Mesenchymal stem cell (in vitro differentiated cells and primary cell): ENCODE data around the gene USP47.

Experiments
- DNase-seq: peaks from one replicate; pipeline ENCODE4 v3.0.0-alpha.2; 2013
- H2AFZ ChIP-seq: one replicate; pipeline ENCODE4 v1.6.1; 2013; ENCODE audit warnings: low read depth, mild to moderate bottlenecking, control low read depth, inconsistent platforms, low read length, moderate library complexity
- H2AK5ac ChIP-seq: 2 replicates; pipeline ENCODE4 v1.6.1; 2013; ENCODE audit warnings: low read length, moderate library complexity, mild to moderate bottlenecking, inconsistent platforms; ENCODE audit not compliant: severe bottlenecking
- H2BK120ac ChIP-seq: one replicate; pipeline ENCODE4 v1.6.1; 2013; ENCODE audit warnings: low read depth, mild to moderate bottlenecking, inconsistent platforms, low read length, moderate library complexity
- H2BK12ac ChIP-seq, 2 experiments: one replicate each; pipeline ENCODE4 v1.6.1; 2013; ENCODE audit warnings: inconsistent platforms in 2 of 2, low read length in 2 of 2, mild to moderate bottlenecking in 2 of 2, moderate library complexity in 2 of 2, control low read depth in 1 of 2
- H2BK15ac ChIP-seq: one replicate; pipeline ENCODE4 v1.6.1; 2013; ENCODE audit warnings: mild to moderate bottlenecking, low read depth, inconsistent platforms; ENCODE audit not compliant: poor library complexity, severe bottlenecking
- H2BK5ac ChIP-seq: 2 replicates; pipeline ENCODE4 v1.6.1; 2013; ENCODE audit warnings: low read depth, mild to moderate bottlenecking, low read length, control low read depth, inconsistent platforms; ENCODE audit not compliant: poor library complexity, severe bottlenecking
- H3K14ac ChIP-seq, 2 experiments: one replicate each; pipeline ENCODE4 v1.6.1; 2013; ENCODE audit warnings: inconsistent platforms in 2 of 2, low read length in 2 of 2, control low read depth in 1 of 2, mild to moderate bottlenecking in 1 of 2, moderate library complexity in 1 of 2
- H3K18ac ChIP-seq, 2 experiments: one replicate each; pipeline ENCODE4 v1.6.1; 2013; ENCODE audit warnings: inconsistent platforms in 2 of 2, low read length in 2 of 2, control low read depth in 1 of 2, low read depth in 1 of 2, mild to moderate bottlenecking in 1 of 2
- H3K23ac ChIP-seq, 2 experiments: one replicate each; pipeline ENCODE4 v1.6.1; 2013; ENCODE audit warnings: inconsistent platforms in 2 of 2, low read length in 2 of 2, mild to moderate bottlenecking in 2 of 2, moderate library complexity in 2 of 2, control low read depth in 1 of 2
- H3K27ac ChIP-seq: 2 replicates; pipeline ENCODE4 v1.5.1; 2013; ENCODE audit warnings: mild to moderate bottlenecking, moderate library complexity, low read length, control low read depth, inconsistent platforms; ENCODE audit not compliant: poor library complexity, severe bottlenecking
- H3K27me3 ChIP-seq, 2 experiments: 2 replicates each; pipeline versions ENCODE4 v1.6.1 to v1.7.0; 2013; ENCODE audit warnings: low read length in 2 of 2, mild to moderate bottlenecking in 2 of 2, moderate library complexity in 2 of 2, control low read depth in 1 of 2, inconsistent platforms in 1 of 2; ENCODE audit not compliant: control insufficient read depth in 1 of 2, insufficient read depth in 1 of 2
- H3K36me3 ChIP-seq, 2 experiments: 2 replicates each; pipeline versions ENCODE4 v1.6.1 to v1.7.0; 2013; ENCODE audit warnings: low read length in 2 of 2, control low read depth in 1 of 2, inconsistent platforms in 1 of 2, low read depth in 1 of 2, mild to moderate bottlenecking in 1 of 2; ENCODE audit not compliant: insufficient read depth in 2 of 2, control insufficient read depth in 1 of 2
- H3K4ac ChIP-seq, 2 experiments: one replicate each; pipeline ENCODE4 v1.6.1; 2013; ENCODE audit warnings: inconsistent platforms in 2 of 2, low read length in 2 of 2, mild to moderate bottlenecking in 2 of 2, moderate library complexity in 2 of 2, control low read depth in 1 of 2, low read depth in 1 of 2
- H3K4me1 ChIP-seq: 2 replicates; pipeline ENCODE4 v1.6.1; 2013; ENCODE audit warnings: low read depth, low read length, control low read depth; ENCODE audit not compliant: control insufficient read depth, insufficient read depth
- H3K4me2 ChIP-seq: 2 replicates; pipeline ENCODE4 v1.6.1; 2013; ENCODE audit warnings: low read length, mild to moderate bottlenecking, inconsistent platforms; ENCODE audit not compliant: poor library complexity, severe bottlenecking
- H3K4me3 ChIP-seq, 2 experiments: 2 replicates each; pipeline versions ENCODE4 v1.5.1 to v1.7.0; 2013; ENCODE audit warnings: low read length in 2 of 2, mild to moderate bottlenecking in 2 of 2, control low read depth in 1 of 2, low read depth in 1 of 2; ENCODE audit not compliant: insufficient read depth in 1 of 2
- H3K79me1 ChIP-seq: replicated peaks from 2 replicates; pipeline ENCODE4 v1.6.1; 2013; ENCODE audit warnings: mild to moderate bottlenecking, control low read depth, low read length, inconsistent platforms; ENCODE audit not compliant: poor library complexity, severe bottlenecking
- H3K9ac ChIP-seq: 2 replicates; pipeline ENCODE4 v1.7.0; 2013; ENCODE audit warnings: mild to moderate bottlenecking, low read length, moderate library complexity
- H3K9me3 ChIP-seq: 2 replicates; pipeline ENCODE4 v1.7.0; 2013; ENCODE audit warnings: mild to moderate bottlenecking, low read length; ENCODE audit not compliant: control insufficient read depth
- H4K8ac ChIP-seq: one replicate; pipeline ENCODE4 v1.6.1; 2013; ENCODE audit warnings: inconsistent platforms, mild to moderate bottlenecking, low read length, moderate library complexity
- H4K91ac ChIP-seq: one replicate; pipeline ENCODE4 v1.6.1; 2013; ENCODE audit warnings: mild to moderate bottlenecking, low read length, inconsistent platforms
- WGBS: methylation state at CpG from one replicate; pipeline ENCODE4 v1.1.7; 2013; ENCODE audit warnings: mixed read lengths; 5-methylcytosine and 5-hydroxymethylcytosine counted together

The USP47 gene

DNA sequence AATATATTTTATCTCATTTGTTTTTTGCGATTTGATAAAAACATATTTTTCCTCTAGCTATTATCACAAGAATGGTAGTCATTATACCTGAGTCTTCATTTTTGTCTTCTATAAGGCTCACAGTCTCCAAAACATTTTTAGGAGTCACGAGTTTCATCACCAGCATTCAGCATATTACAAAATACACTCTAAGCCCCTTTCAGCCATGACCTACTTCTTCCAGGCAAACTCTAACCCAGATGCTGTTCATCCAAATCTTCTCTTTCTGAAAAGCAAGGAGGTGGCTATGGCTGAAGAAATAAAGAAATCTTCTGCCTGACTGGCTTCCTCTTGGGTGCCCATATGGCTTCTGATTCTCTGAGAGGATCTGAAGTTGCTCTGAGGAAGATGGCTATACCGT lies 35.7 kb upstream of the USP47 start:
- Histone ChIP-seq H3K18ac (no peak overlapping the region), H2BK120ac (no peak overlapping the region), H3K36me3 (no peaks in the 10 kb centered on the region), H3K4me1 (no peaks in the 10 kb centered on the region), H3K27me3 (no peaks in the 10 kb centered on the region), H3K79me1 (no peaks in the 10 kb centered on the region), H2BK5ac (no peak overlapping the region), H4K91ac (no peak overlapping the region), H2AK5ac (no peak overlapping the region), H3K27ac (no peak overlapping the region), H2BK15ac (no peak overlapping the region), H4K8ac (no peak overlapping the region), H3K4me3 (no peak overlapping the region), H3K9me3 (no peaks in the 10 kb centered on the region), H3K14ac (no peak overlapping the region), H3K4ac (no peak overlapping the region), H3K9ac (no peak overlapping the region), H3K23ac (no peak overlapping the region), H2AFZ (no peak overlapping the region), H2BK12ac (no peak overlapping the region), H3K4me2 (no peak overlapping the region)
- DNase-seq, result no peak
- 88% methylated on average over 2 of the region's 3 CpGs for WGBS

DNA sequence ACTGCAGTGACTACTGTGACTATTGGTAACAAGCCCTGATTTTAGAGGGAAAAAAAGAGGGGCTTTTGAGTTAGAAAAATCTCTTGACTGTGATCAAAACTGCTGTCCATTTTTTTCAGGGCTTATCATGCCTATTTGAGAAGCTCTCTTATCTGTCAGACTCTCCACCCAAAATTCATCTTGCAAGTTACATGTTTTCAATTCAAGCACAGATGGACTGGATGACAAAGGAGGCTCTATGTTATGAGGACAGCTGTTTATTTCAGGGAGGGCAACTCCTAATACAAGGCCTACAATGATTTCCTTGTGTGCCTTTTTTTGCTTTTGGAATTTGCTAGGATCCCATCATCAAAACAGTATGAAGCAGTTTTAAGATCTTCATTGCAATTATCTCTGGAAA lies 35.2 kb upstream of the USP47 start:
- Histone ChIP-seq H3K14ac (no peak overlapping the region), H3K27ac (no peak overlapping the region), H3K9me3 (no peaks in the 10 kb centered on the region), H3K36me3 (no peaks in the 10 kb centered on the region), H3K4me1 (no peaks in the 10 kb centered on the region), H3K4me3 (no peak overlapping the region), H2AFZ (no peak overlapping the region), H2BK5ac (no peak overlapping the region), H3K4me2 (no peak overlapping the region), H3K18ac (no peak overlapping the region), H3K79me1 (no peaks in the 10 kb centered on the region), H2AK5ac (no peak overlapping the region), H2BK12ac (no peak overlapping the region), H4K8ac (no peak overlapping the region), H3K4ac (no peak overlapping the region), H2BK15ac (no peak overlapping the region), H3K23ac (no peak overlapping the region), H2BK120ac (no peak overlapping the region), H3K9ac (no peak overlapping the region), H3K27me3 (no peaks in the 10 kb centered on the region), H4K91ac (no peak overlapping the region)
- DNase-seq, result no peak

DNA sequence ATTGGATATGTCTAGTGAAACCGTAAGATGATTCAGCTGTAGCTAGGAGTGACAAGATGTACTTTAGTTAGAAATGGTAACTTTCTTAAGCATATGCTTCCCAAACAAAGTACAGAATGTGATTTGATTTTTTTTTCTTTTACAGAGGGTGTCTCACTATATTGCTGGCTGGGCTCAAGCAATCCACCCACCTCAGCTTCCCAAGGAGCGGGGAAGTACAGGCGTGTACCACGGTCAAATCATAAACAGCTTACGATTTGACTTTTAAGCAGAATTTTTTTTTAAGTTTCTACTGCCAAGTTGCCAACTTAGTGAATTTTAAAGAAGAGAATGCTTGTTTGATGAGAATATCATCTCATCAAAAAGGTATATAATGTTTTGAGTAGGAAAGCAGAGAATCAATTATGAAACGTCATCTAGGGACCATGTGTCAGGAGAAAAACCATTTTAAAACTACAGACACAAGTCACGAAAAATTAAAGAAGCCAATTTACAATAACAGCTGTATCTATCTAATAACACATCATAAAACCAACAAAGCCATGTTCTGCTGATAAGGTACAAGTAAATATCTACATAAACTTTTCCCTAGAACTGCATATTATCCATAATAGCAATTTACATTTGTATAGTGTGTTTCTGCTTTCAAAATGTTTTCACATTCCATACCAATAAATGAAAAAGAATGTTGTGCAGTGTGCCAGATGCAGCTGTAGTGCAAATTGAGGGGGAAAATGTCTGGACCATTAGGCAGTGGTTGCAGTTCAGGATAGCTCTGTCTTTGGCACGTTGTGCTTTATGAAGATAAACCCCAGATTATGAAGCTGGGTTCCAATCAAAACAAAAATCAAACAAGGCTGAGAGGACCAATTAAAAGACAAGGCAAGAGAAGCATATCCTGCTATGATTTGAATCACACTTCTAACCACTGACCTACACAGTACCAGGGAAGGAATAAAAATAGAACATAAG lies 33.7 kb upstream of the USP47 start:
- Histone ChIP-seq H2BK5ac (no peak overlapping the region), H3K23ac (no peak overlapping the region), H3K27me3 (no peaks in the 10 kb centered on the region), H3K18ac (no peak overlapping the region), H3K79me1 (no peaks in the 10 kb centered on the region), H3K4me2 (no peak overlapping the region), H3K4me3 (no peak overlapping the region), H2AK5ac (no peak overlapping the region), H2BK12ac (no peak overlapping the region), H3K9me3 (no peaks in the 10 kb centered on the region), H3K14ac (no peak overlapping the region), H3K9ac (no peak overlapping the region), H3K4me1 (peaks cover 5% of the 10 kb centered on the region), H3K27ac (no peak overlapping the region), H4K91ac (no peak overlapping the region), H3K4ac (no peak overlapping the region), H2BK120ac (no peak overlapping the region), H4K8ac (no peak overlapping the region), H2AFZ (no peak overlapping the region), H3K36me3 (no peaks in the 10 kb centered on the region), H2BK15ac (no peak overlapping the region)
- DNase-seq, result no peak
- 79% methylated on average over 2 of the region's 8 CpGs for WGBS

DNA sequence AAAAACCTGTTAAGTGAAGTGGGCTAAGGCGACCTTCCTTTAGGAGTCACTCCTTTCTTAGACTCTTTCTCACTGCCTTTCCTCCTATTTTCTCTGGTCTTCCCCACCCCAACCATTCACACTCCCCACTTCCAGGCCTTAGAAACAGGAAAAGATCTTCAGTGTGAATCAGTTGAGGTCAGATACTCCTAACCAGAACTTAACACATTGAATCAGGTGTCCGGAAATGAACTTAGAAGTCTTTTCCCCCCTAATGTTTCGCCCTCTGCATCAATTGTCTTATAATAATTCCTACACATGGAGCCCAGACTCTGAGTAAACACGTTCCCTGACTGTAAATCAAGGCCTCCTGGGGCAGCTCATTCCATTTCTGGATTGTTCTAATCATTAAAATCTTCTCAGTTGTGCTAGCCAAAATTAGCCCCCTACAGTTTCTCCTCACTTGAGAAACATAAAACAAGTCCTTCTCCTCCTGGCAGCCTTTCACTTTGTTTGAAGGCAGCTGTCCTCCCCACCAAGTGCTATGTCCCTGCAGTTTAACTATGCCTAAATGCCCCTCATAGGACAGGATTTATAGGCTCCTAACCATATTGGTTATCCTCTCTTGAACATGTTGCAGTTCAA lies 32.7 kb upstream of the USP47 start:
- no peak overlapping the region for H3K9ac ChIP-seq
- no peak overlapping the region for H2BK5ac ChIP-seq
- no peak overlapping the region for H3K27ac ChIP-seq
- no peak overlapping the region for H3K23ac ChIP-seq
- no peak overlapping the region for H3K18ac ChIP-seq
- no peak overlapping the region for H2BK12ac ChIP-seq
- no peak overlapping the region for H3K4ac ChIP-seq
- H3K4me1 ChIP-seq, result peaks cover 6% of the 10 kb centered on the region
- no peak overlapping the region for H4K91ac ChIP-seq
- H2BK15ac ChIP-seq, result no peak overlapping the region
- no peak overlapping the region for H2AK5ac ChIP-seq
- no peak overlapping the region for H3K4me2 ChIP-seq
- no peak overlapping the region for H3K4me3 ChIP-seq
- H2BK120ac ChIP-seq, result no peak overlapping the region
- H3K14ac ChIP-seq, result no peak overlapping the region
- no peak overlapping the region for H2AFZ ChIP-seq
- no peak for DNase-seq
- WGBS, result 90% methylated on average over 4 of the region's 4 CpGs
- H4K8ac ChIP-seq, result no peak overlapping the region
- no peaks in the 10 kb centered on the region for H3K36me3 ChIP-seq
- H3K9me3 ChIP-seq, result no peaks in the 10 kb centered on the region
- no peaks in the 10 kb centered on the region for H3K27me3 ChIP-seq
- H3K79me1 ChIP-seq, result no peaks in the 10 kb centered on the region
